ENCODE data around the gene CHD5. TPM values are rescaled to one million over a fixed set of nuclear protein-coding genes. Genes with fewer than 3 reads are reported as not detected.
A peak's percentile ranks its signal among the peaks of the same experiment; 100 is the strongest.

The CHD5 gene
- total and polyA plus RNA-seq, 2 of the 13 experiments (the other 11 are each of a cell fraction or from before 2014, with no cell fraction given) = 0.02 to 0.21 TPM

- no peak for TF ChIP-seq FOXA1 (IDR thresholded peaks at IDR 0.05)
- no peak for TF ChIP-seq FOXA1 (CRISPR knock-in tag; IDR thresholded peaks at IDR 0.05)
- no peak for TF ChIP-seq ZKSCAN8 (CRISPR knock-in tag; IDR thresholded peaks at IDR 0.05; ENCODE audit: borderline replicate concordance)
- TF ChIP-seq, protein P1, sequence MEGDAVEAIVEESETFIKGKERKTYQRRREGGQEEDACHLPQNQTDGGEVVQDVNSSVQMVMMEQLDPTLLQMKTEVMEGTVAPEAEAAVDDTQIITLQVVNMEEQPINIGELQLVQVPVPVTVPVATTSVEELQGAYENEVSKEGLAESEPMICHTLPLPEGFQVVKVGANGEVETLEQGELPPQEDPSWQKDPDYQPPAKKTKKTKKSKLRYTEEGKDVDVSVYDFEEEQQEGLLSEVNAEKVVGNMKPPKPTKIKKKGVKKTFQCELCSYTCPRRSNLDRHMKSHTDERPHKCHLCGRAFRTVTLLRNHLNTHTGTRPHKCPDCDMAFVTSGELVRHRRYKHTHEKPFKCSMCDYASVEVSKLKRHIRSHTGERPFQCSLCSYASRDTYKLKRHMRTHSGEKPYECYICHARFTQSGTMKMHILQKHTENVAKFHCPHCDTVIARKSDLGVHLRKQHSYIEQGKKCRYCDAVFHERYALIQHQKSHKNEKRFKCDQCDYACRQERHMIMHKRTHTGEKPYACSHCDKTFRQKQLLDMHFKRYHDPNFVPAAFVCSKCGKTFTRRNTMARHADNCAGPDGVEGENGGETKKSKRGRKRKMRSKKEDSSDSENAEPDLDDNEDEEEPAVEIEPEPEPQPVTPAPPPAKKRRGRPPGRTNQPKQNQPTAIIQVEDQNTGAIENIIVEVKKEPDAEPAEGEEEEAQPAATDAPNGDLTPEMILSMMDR (CRISPR knock-in tag; IDR thresholded peaks at IDR 0.05) = no peak
- no peak for TF ChIP-seq ZNF484 (CRISPR knock-in tag; IDR thresholded peaks at IDR 0.05; ENCODE audit: borderline replicate concordance, low read depth)
- TF ChIP-seq CENPT (CRISPR knock-in tag; IDR thresholded peaks at IDR 0.05; ENCODE audit: low read depth) = no peak
- no peak for TF ChIP-seq HOXD1 (CRISPR knock-in tag; IDR thresholded peaks at IDR 0.05)
- peak; percentile 49; the same call in 1 of the 2 replicates for TF ChIP-seq RARA (CRISPR knock-in tag; IDR thresholded peaks at IDR 0.05)
- no peak for TF ChIP-seq PTBP1 (IDR thresholded peaks at IDR 0.05; ENCODE audit: low read depth, low read length, poor library complexity, severe bottlenecking)
- 0 out of 2 replicates have a peak, but pooled peaks have one; percentile 28 for TF ChIP-seq RXRA (CRISPR knock-in tag; IDR thresholded peaks at IDR 0.05)
- no peak for TF ChIP-seq HNF4A (CRISPR knock-in tag; IDR thresholded peaks at IDR 0.05)
- TF ChIP-seq RFX5 (IDR thresholded peaks at IDR 0.05; ENCODE audit: low read depth, low read length) = no peak
- TF ChIP-seq SYNCRIP (IDR thresholded peaks at IDR 0.05; ENCODE audit: insufficient read depth, low read depth, low read length) = no peak
- TF ChIP-seq TBX2 (CRISPR knock-in tag; IDR thresholded peaks at IDR 0.05; ENCODE audit: borderline replicate concordance) = no peak
- peak; percentile 57; the same call in 1 of the 2 replicates for TF ChIP-seq FOSL2 (CRISPR knock-in tag; IDR thresholded peaks at IDR 0.05)
- no peak for TF ChIP-seq ZNF17 (CRISPR knock-in tag; IDR thresholded peaks at IDR 0.05)
- TF ChIP-seq ZNF263 (CRISPR knock-in tag; IDR thresholded peaks at IDR 0.05) = no peak
- TF ChIP-seq SETDB1 (CRISPR knock-in tag; IDR thresholded peaks at IDR 0.05; ENCODE audit: borderline replicate concordance) = no peak
- TF ChIP-seq ZNF790 (CRISPR knock-in tag; IDR thresholded peaks at IDR 0.05; ENCODE audit: borderline replicate concordance) = no peak
- no peak for TF ChIP-seq SMC3 (IDR thresholded peaks at IDR 0.05; ENCODE audit: low read length)
- TF ChIP-seq, protein P2, sequence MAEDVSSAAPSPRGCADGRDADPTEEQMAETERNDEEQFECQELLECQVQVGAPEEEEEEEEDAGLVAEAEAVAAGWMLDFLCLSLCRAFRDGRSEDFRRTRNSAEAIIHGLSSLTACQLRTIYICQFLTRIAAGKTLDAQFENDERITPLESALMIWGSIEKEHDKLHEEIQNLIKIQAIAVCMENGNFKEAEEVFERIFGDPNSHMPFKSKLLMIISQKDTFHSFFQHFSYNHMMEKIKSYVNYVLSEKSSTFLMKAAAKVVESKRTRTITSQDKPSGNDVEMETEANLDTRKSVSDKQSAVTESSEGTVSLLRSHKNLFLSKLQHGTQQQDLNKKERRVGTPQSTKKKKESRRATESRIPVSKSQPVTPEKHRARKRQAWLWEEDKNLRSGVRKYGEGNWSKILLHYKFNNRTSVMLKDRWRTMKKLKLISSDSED (CRISPR knock-in tag; IDR thresholded peaks at IDR 0.05) = no peak
These were observed 7.6 kb downstream of the CHD5 start (continued) for GRCh38 chr1:6172549-6172948.

All from HepG2 (cell line).